H9 (cell line): ENCODE measurements around the gene DMXL1. TPM values are rescaled to one million over a fixed set of nuclear protein-coding genes. Genes with fewer than 3 reads are reported as not detected.
"Not testable (repeated sequence)": the region's sequence is repeated elsewhere in the genome, so short reads cannot be mapped to it uniquely, and the experiment has no call there.

Experiments used
- DNase-seq: peaks from one replicate; pipeline ENCODE4 v3.0.0-alpha.2; 2017
- H2AFZ ChIP-seq: one replicate; pipeline ENCODE4 v1.6.1; 2013; ENCODE audit warnings: mild to moderate bottlenecking, low read length, control low read depth, moderate library complexity
- H2AK5ac ChIP-seq: 2 replicates; pipeline ENCODE4 v1.6.1; 2013; ENCODE audit warnings: low read length, control low read depth, mixed read lengths; ENCODE audit not compliant: insufficient read length
- H2BK120ac ChIP-seq: one replicate; pipeline ENCODE4 v1.6.1; 2013; ENCODE audit warnings: low read depth, mild to moderate bottlenecking, low read length, control low read depth, inconsistent platforms; ENCODE audit not compliant: poor library complexity, severe bottlenecking
- H2BK12ac ChIP-seq: 2 replicates; pipeline ENCODE4 v1.6.1; 2013; ENCODE audit warnings: low read length, control low read depth, mixed read lengths, low read depth; ENCODE audit not compliant: insufficient read length
- H2BK15ac ChIP-seq: 2 replicates; pipeline ENCODE4 v1.6.1; 2013; ENCODE audit warnings: low read depth, low read length, control low read depth
- H2BK20ac ChIP-seq: one replicate; pipeline ENCODE4 v1.6.1; 2013; ENCODE audit warnings: low read depth, mild to moderate bottlenecking, low read length, control low read depth, inconsistent platforms; ENCODE audit not compliant: poor library complexity, severe bottlenecking
- H2BK5ac ChIP-seq: 2 replicates; pipeline ENCODE4 v1.6.1; 2013; ENCODE audit warnings: low read length, control low read depth, mixed read lengths; ENCODE audit not compliant: insufficient read length
- H3K14ac ChIP-seq: 2 replicates; pipeline ENCODE4 v1.6.1; 2013; ENCODE audit warnings: low read length, control low read depth; ENCODE audit not compliant: insufficient read depth
- H3K18ac ChIP-seq: 2 replicates; pipeline ENCODE4 v1.6.1; 2013; ENCODE audit warnings: low read depth, mild to moderate bottlenecking, mixed read lengths, low read length, control low read depth; ENCODE audit not compliant: insufficient read length
- H3K23ac ChIP-seq: 2 replicates; pipeline ENCODE4 v1.6.1; 2013; ENCODE audit warnings: low read length, control low read depth, mixed read lengths, low read depth; ENCODE audit not compliant: insufficient read length
- H3K23me2 ChIP-seq: 2 replicates; pipeline ENCODE4 v1.6.1; 2013; ENCODE audit warnings: low read depth, mild to moderate bottlenecking, mixed read lengths, low read length, control low read depth; ENCODE audit not compliant: insufficient read length, poor library complexity, severe bottlenecking
- H3K27ac ChIP-seq: 2 replicates; pipeline ENCODE4 v1.5.1; 2013; ENCODE audit warnings: low read length, control low read depth, mixed read lengths, low read depth; ENCODE audit not compliant: insufficient read length
- H3K27me3 ChIP-seq: 2 replicates; pipeline ENCODE4 v1.6.1; 2013; ENCODE audit warnings: low read length, control low read depth, inconsistent platforms; ENCODE audit not compliant: insufficient read depth
- H3K4ac ChIP-seq: 2 replicates; pipeline ENCODE4 v1.6.1; 2013; ENCODE audit warnings: low read depth, mild to moderate bottlenecking, control low read depth, inconsistent platforms, low read length, moderate library complexity
- H3K4me1 ChIP-seq: 2 replicates; pipeline ENCODE4 v1.6.1; 2013; ENCODE audit warnings: low read length, control low read depth, inconsistent platforms; ENCODE audit not compliant: insufficient read depth
- H3K4me2 ChIP-seq: 2 replicates; pipeline ENCODE4 v1.6.1; 2013; ENCODE audit warnings: low read length, control low read depth, mixed read lengths; ENCODE audit not compliant: insufficient read length, insufficient read depth
- H3K56ac ChIP-seq: 2 replicates; pipeline ENCODE4 v1.6.1; 2013; ENCODE audit warnings: low read depth, mild to moderate bottlenecking, mixed read lengths, low read length, control low read depth; ENCODE audit not compliant: insufficient read length
- H3K79me1 ChIP-seq: 2 replicates; pipeline ENCODE4 v1.6.1; 2013; ENCODE audit warnings: low read depth, mild to moderate bottlenecking, moderate library complexity, low read length, control low read depth, inconsistent platforms; ENCODE audit not compliant: insufficient read depth, poor library complexity, severe bottlenecking
- H3K79me2 ChIP-seq: 2 replicates; pipeline ENCODE4 v1.6.1; 2013; ENCODE audit warnings: low read length, control low read depth, inconsistent platforms; ENCODE audit not compliant: insufficient read depth
- H3K9ac ChIP-seq: 2 replicates; pipeline ENCODE4 v1.6.1; 2013; ENCODE audit warnings: low read length, control low read depth, mixed read lengths; ENCODE audit not compliant: insufficient read length; ENCODE audit errors: extremely low read depth
- H3K9me3 ChIP-seq: one replicate; pipeline ENCODE4 v1.6.1; 2013; ENCODE audit warnings: low read depth, low read length, inconsistent platforms; ENCODE audit not compliant: control insufficient read depth
- H3T11ph ChIP-seq: one replicate; pipeline ENCODE4 v1.6.1; 2013; ENCODE audit warnings: mild to moderate bottlenecking, low read length, control low read depth, inconsistent platforms
- H4K20me1 ChIP-seq: one replicate; pipeline ENCODE4 v1.6.1; 2013; ENCODE audit not compliant: control insufficient read depth, insufficient read length, insufficient read depth
- H4K5ac ChIP-seq: 2 replicates; pipeline ENCODE4 v1.6.1; 2013; ENCODE audit warnings: low read depth, mild to moderate bottlenecking, mixed read lengths, low read length, control low read depth; ENCODE audit not compliant: insufficient read length
- H4K8ac ChIP-seq: replicated peaks from 2 replicates; pipeline ENCODE4 v1.6.1; 2013; ENCODE audit warnings: low read length, control low read depth, mixed read lengths, low read depth; ENCODE audit not compliant: insufficient read length
- H4K91ac ChIP-seq: 2 replicates; pipeline ENCODE4 v1.6.1; 2013; ENCODE audit warnings: low read depth, mild to moderate bottlenecking, moderate library complexity, mixed read lengths, low read length, control low read depth; ENCODE audit not compliant: insufficient read length
- H3K27ac Mint-ChIP-seq, 3 experiments: 2 replicates in 2 of 3; 3 replicates in 1 of 3; pipeline ENCODE4 v1.8.0; 2020 to 2021; ENCODE audit warnings: mixed read lengths in 3 of 3, mild to moderate bottlenecking in 1 of 3, moderate library complexity in 1 of 3
- H3K27me3 Mint-ChIP-seq: 2 replicates; pipeline ENCODE4 v1.8.0; 2021; ENCODE audit warnings: low read depth, mild to moderate bottlenecking, moderate library complexity, mixed read lengths
- H3K36me3 Mint-ChIP-seq, 3 experiments: 2 replicates in 2 of 3; 3 replicates in 1 of 3; pipeline ENCODE4 v1.8.0; 2020 to 2021; ENCODE audit warnings: low read depth in 3 of 3, mixed read lengths in 3 of 3; ENCODE audit not compliant: insufficient read depth in 1 of 3
- H3K4me1 Mint-ChIP-seq, 2 experiments: 2 replicates each; pipeline ENCODE4 v1.8.0; 2020; ENCODE audit warnings: mixed read lengths in 2 of 2
- H3K4me3 Mint-ChIP-seq, 2 experiments: 2 replicates in 1 of 2; 3 replicates in 1 of 2; pipeline ENCODE4 v1.8.0; 2020 to 2021; ENCODE audit warnings: mild to moderate bottlenecking in 2 of 2, mixed read lengths in 2 of 2, moderate library complexity in 1 of 2
- H3K9me3 Mint-ChIP-seq, 2 experiments: 2 replicates in 1 of 2; 3 replicates in 1 of 2; pipeline ENCODE4 v1.8.0; 2020; ENCODE audit warnings: mild to moderate bottlenecking in 2 of 2, mixed read lengths in 2 of 2, moderate library complexity in 1 of 2
- WGBS: extraction: QIAGEN DNeasy Blood & Tissue Kit; methylation state at CpG from one replicate; pipeline ENCODE4 v1.1.7; 2013; ENCODE audit warnings: missing lambda C conversion rate, low lambda C conversion rate, mixed read lengths; ENCODE audit not compliant: insufficient read length; ENCODE audit errors: extremely low coverage; 5-methylcytosine and 5-hydroxymethylcytosine counted together
- total RNA-seq: library from RNA; stranded (reverse); gene quantifications from 2 replicates; pipeline ENCODE4 v1.2.1, GENCODE V29; 2021
- TF ChIP-seq, protein P1 (sequence below): fragments of 200-600 bp; sonication (generic); conservative IDR thresholded peaks from 3 replicates; pipeline ENCODE4 v1.8.0; 2021; ENCODE audit warnings: antibody characterized with exemption, mild to moderate bottlenecking

The DMXL1 gene
- total RNA-seq, 1 experiment from 2014 or later, result 63.5 TPM

- H3K79me1 ChIP-seq, result no peaks in the 10 kb centered on the region
- no peak overlapping the region for H3K56ac ChIP-seq
- no peak overlapping the region for H3K4me2 ChIP-seq
- no peak overlapping the region for H3K4ac ChIP-seq
- H2BK20ac ChIP-seq, result no peak overlapping the region
- H3K14ac ChIP-seq, result no peak overlapping the region
- H3K9ac ChIP-seq, result no peak overlapping the region
- Mint-ChIP-seq H3K4me3 (no peak overlapping the region), H3K9me3 (no peaks in the 10 kb centered on the region), H3K27ac (no peak overlapping the region; a peak in 1 of 7 replicates), H3K4me1 (peaks cover 6 to 7% of the 10 kb centered on the region in 2 experiments), H3K36me3 (peaks cover 2 to 20% (median 4%) of the 10 kb centered on the region in 3 experiments; a peak in 4 of 7 replicates), H3K27me3 (no peaks in the 10 kb centered on the region)
- no peak overlapping the region for H2AK5ac ChIP-seq
- no peak for DNase-seq
- H3K4me1 ChIP-seq, result no peaks in the 10 kb centered on the region
- H4K91ac ChIP-seq, result no peak overlapping the region
- no peaks in the 10 kb centered on the region for H3K23me2 ChIP-seq
- TF ChIP-seq, protein P1, sequence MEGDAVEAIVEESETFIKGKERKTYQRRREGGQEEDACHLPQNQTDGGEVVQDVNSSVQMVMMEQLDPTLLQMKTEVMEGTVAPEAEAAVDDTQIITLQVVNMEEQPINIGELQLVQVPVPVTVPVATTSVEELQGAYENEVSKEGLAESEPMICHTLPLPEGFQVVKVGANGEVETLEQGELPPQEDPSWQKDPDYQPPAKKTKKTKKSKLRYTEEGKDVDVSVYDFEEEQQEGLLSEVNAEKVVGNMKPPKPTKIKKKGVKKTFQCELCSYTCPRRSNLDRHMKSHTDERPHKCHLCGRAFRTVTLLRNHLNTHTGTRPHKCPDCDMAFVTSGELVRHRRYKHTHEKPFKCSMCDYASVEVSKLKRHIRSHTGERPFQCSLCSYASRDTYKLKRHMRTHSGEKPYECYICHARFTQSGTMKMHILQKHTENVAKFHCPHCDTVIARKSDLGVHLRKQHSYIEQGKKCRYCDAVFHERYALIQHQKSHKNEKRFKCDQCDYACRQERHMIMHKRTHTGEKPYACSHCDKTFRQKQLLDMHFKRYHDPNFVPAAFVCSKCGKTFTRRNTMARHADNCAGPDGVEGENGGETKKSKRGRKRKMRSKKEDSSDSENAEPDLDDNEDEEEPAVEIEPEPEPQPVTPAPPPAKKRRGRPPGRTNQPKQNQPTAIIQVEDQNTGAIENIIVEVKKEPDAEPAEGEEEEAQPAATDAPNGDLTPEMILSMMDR, result no peak
- no peak overlapping the region for H4K5ac ChIP-seq
- no peak overlapping the region for H2BK12ac ChIP-seq
- no peak overlapping the region for H3K27ac ChIP-seq
- no peak overlapping the region for H2BK120ac ChIP-seq
- no peak overlapping the region for H2BK5ac ChIP-seq
- no peaks in the 10 kb centered on the region for H3K79me2 ChIP-seq
- no peaks in the 10 kb centered on the region for H3K27me3 ChIP-seq
- H3K9me3 ChIP-seq, result no peaks in the 10 kb centered on the region
- no peak overlapping the region for H4K8ac ChIP-seq
- H3T11ph ChIP-seq, result no peak overlapping the region
- H2BK15ac ChIP-seq, result no peak overlapping the region
- no peak overlapping the region for H2AFZ ChIP-seq
- no peak overlapping the region for H3K23ac ChIP-seq
- H4K20me1 ChIP-seq, result no peaks in the 10 kb centered on the region
- H3K18ac ChIP-seq, result no peak overlapping the region
Observed at GRCh38 chr5:119239119-119239417, 168.2 kb downstream of the DMXL1 start.

GRCh38 chr5:119239826-119240225, 168.9 kb downstream of the DMXL1 start:
- WGBS, result no CpG with 5 or more reads among the region's 3 CpGs
- H2AK5ac ChIP-seq, H3K18ac ChIP-seq, H3K4me2 ChIP-seq, DNase-seq, H3K27me3 Mint-ChIP-seq, H2BK120ac ChIP-seq, H2AFZ ChIP-seq, H4K20me1 ChIP-seq, H2BK15ac ChIP-seq, H2BK12ac ChIP-seq, H3K4me1 ChIP-seq, H4K8ac ChIP-seq, H3K79me1 ChIP-seq, H3T11ph ChIP-seq, H3K27ac Mint-ChIP-seq, H3K27me3 ChIP-seq, H3K27ac ChIP-seq, H3K9me3 Mint-ChIP-seq, H3K23me2 ChIP-seq, H3K56ac ChIP-seq, H3K9ac ChIP-seq, H2BK5ac ChIP-seq, H3K23ac ChIP-seq, H3K4ac ChIP-seq, H3K9me3 ChIP-seq, H4K91ac ChIP-seq, H3K79me2 ChIP-seq, H2BK20ac ChIP-seq, H4K5ac ChIP-seq, H3K14ac ChIP-seq, H3K4me3 Mint-ChIP-seq: not testable (repeated sequence)
- peaks cover 12 to 13% of the 10 kb centered on the region in 2 experiments for H3K4me1 Mint-ChIP-seq
- H3K36me3 Mint-ChIP-seq, result peaks cover 0 to 13% (median 4%) of the 10 kb centered on the region in 3 experiments; a peak in 2 of 7 replicates
